ENCODE data around the gene OR2L5.

- TF ChIP-seq CTCF (IDR thresholded peaks at IDR 0.05) (no peak), USF2 (IDR thresholded peaks at IDR 0.05) (no peak), KDM1A (IDR thresholded peaks at IDR 0.05; ENCODE audit: low read depth) (no peak), POLR2A (IDR thresholded peaks at IDR 0.05; ENCODE audit: low read length) (no peak)
Observed at GRCh38 chr1:247964933-247965332, 48.5 kb upstream of the OR2L5 start, which contains the start of gene OR2AK2.
